Adrenal gland (tissue), 12 donors: ENCODE results near the gene PPL. TPM values are rescaled to one million over a fixed set of nuclear protein-coding genes. Genes with fewer than 3 reads are reported as not detected.
A peak's percentile ranks its signal among the peaks of the same experiment; 100 is the strongest.

Experiments used
- DNase-seq, 7 donors: peaks; one replicate each; pipeline ENCODE4 v3.0.0-alpha.2; 2019 to 2020
- H3K27ac ChIP-seq, 5 donors: fragments of 200-600 bp; sonication (generic) in 4 of 5; 1 replicate in 3 of 5; 2 replicates in 2 of 5; pipeline versions ENCODE4 v1.5.1 to v1.8.0; 2016 to 2020; ENCODE audit warnings: mild to moderate bottlenecking in 1 of 5
- H3K27me3 ChIP-seq: fragments of 200-600 bp; 2 replicates; pipeline ENCODE4 v1.8.0; 2021
- H3K36me3 ChIP-seq, 2 donors: fragments of 200-600 bp; replicated peaks in 1 of 2; 1 replicate in 1 of 2; 2 replicates in 1 of 2; pipeline versions ENCODE4 v1.5.1 to v1.8.0; 2018 to 2022
- H3K4me1 ChIP-seq, 2 donors: fragments of 200-600 bp; replicated peaks in 1 of 2; 1 replicate in 1 of 2; 2 replicates in 1 of 2; pipeline versions ENCODE4 v1.5.1 to v1.8.0; 2018 to 2021
- H3K4me3 ChIP-seq, 4 donors: fragments of 200-600 bp; sonication (generic) in 3 of 4; one replicate each; pipeline ENCODE4 v1.5.1; 2016 to 2018
- H3K9me3 ChIP-seq, 3 donors: fragments of 200-600 bp; sonication (generic) in 1 of 3; replicated peaks in 1 of 3; 1 replicate in 2 of 3; 2 replicates in 1 of 3; pipeline versions ENCODE4 v1.5.1 to v1.8.0; 2016 to 2021
- CTCF ChIP-seq, 6 experiments: fragments of 450-650 bp in 4 of 6; fragments of 200-600 bp in 2 of 6; sonication (generic) in 1 of 6; IDR thresholded peaks; 1 replicate in 5 of 6; 2 replicates in 1 of 6; pipeline versions ENCODE4 v1.5.1 to v1.8.0; 2016 to 2021; ENCODE audit warnings: antibody characterized with exemption in 6 of 6, mild to moderate bottlenecking in 2 of 6, moderate library complexity in 1 of 6
- POLR2A ChIP-seq, 2 donors: fragments of 450-650 bp; IDR thresholded peaks; one replicate each; pipeline ENCODE4 v1.6.1; 2017; ENCODE audit warnings: antibody characterized with exemption in 2 of 2, mild to moderate bottlenecking in 2 of 2, moderate library complexity in 1 of 2
- WGBS, 4 donors: extraction: QIAGEN DNeasy Blood & Tissue Kit in 2 of 4; methylation state at CpG; one replicate each; pipeline versions ENCODE4 v1.1.5 to v1.1.7; 2013 to 2017; 5-methylcytosine and 5-hydroxymethylcytosine counted together
- intact Hi-C, 2 donors: fragments of 100-400 bp; cut with DNase I; formaldehyde crosslinking; loops; one replicate each; pipeline versions ENCODE4 v1.14.1 to v1.15.0; 2022 to 2023
- polyA plus RNA-seq, 3 donors: library from polyadenylated mRNA; stranded (reverse); fragments of 200-250 nt in 2 of 3; fragments of 350-450 nt in 1 of 3; fragmentation: Illumina TruSeq in 1 of 3; extraction: RNeasy Lipid Tissue Mini Kit (QIAGEN cat#74804) in 1 of 3; gene quantifications; one replicate each; pipeline ENCODE4 v1.2.3, GENCODE V29; 2013 to 2014
- total RNA-seq, 9 donors: library from RNA; depleted of rRNA in 4 of 9; stranded (reverse); fragments of >200 nt in 4 of 9; fragments of 120-200 nt in 1 of 9; fragmentation: NEBNext Ultra II Directional in 1 of 9; extraction: Animal tissue kit (Norgen Biotek cat#: 25700) in 1 of 9; gene quantifications; one replicate each; pipeline versions ENCODE4 v1.1.0 to v1.2.4, GENCODE V29; 2013 to 2023
- donor health status: healthy with polysubstance abuse.
- donor health status: Bipolar disorder and iron deficiency.
- donor health status: DM: yes; HTN: yes; CAD: no.
- donor health status: DM: no; HTN: no; CAD: no.
- donor health status: DM: no; HTN: no; CAD: no.
- donor health status: DM: yes; HTN: yes; CAD: no.

Gene PPL
- total and polyA plus RNA-seq, 12 donors: 0.38 to 20.9 (median 14.7) TPM

GRCh38 chr16:4914528-4915225 is 22.3 kb downstream of the PPL start:
- H3K27me3 ChIP-seq: no peaks in the 10 kb centered on the region
- no peak overlapping the region for H3K4me3 ChIP-seq
- H3K9me3 ChIP-seq: no peaks in the 10 kb centered on the region
- WGBS, 4 donors: 70 to 92% (median 90%) methylated on average over 4 to 7 of the region's 7 CpGs
- H3K27ac ChIP-seq: peak overlapping the region in 2 of 5 donors; percentile 54 to 59
- DNase-seq: no peak
- H3K4me1 ChIP-seq: peaks cover 0 to 7% of the 10 kb centered on the region in 2 donors
- TF ChIP-seq CTCF (IDR thresholded peaks at IDR 0.05) (no peak), POLR2A (IDR thresholded peaks at IDR 0.05) (no peak)
- intact Hi-C loops: no loop called here
- H3K36me3 ChIP-seq: no peaks in the 10 kb centered on the region

GRCh38 chr16:4913774-4914525 is 23.0 kb downstream of the PPL start:
- H3K36me3 ChIP-seq: no peaks in the 10 kb centered on the region
- no peak overlapping the region for H3K4me3 ChIP-seq
- no peaks in the 10 kb centered on the region for H3K27me3 ChIP-seq
- H3K9me3 ChIP-seq: no peaks in the 10 kb centered on the region
- peaks cover 0 to 7% of the 10 kb centered on the region in 2 donors for H3K4me1 ChIP-seq
- WGBS, 4 donors: 91 to 94% (median 93%) methylated on average over 14 to 15 of the region's 15 CpGs
- H3K27ac ChIP-seq: no peak overlapping the region
- no peak for DNase-seq
- intact Hi-C loops: no loop called here
- TF ChIP-seq POLR2A (IDR thresholded peaks at IDR 0.05) (no peak), CTCF (IDR thresholded peaks at IDR 0.05) (no peak)

- Histone ChIP-seq H3K27ac (no peak overlapping the region), H3K27me3 (no peaks in the 10 kb centered on the region), H3K36me3 (no peaks in the 10 kb centered on the region), H3K4me3 (no peak overlapping the region), H3K4me1 (peaks cover 0 to 7% of the 10 kb centered on the region in 2 donors), H3K9me3 (no peaks in the 10 kb centered on the region)
- WGBS, 4 donors: 77 to 84% (median 80%) methylated on average over 4 to 7 of the region's 7 CpGs
- no peak for DNase-seq
- TF ChIP-seq CTCF (IDR thresholded peaks at IDR 0.05) (no peak), POLR2A (IDR thresholded peaks at IDR 0.05) (no peak)
- intact Hi-C loops: no loop called here
These were observed 23.7 kb downstream of the PPL start for GRCh38 chr16:4913130-4913773.

- H3K27ac ChIP-seq: no peak overlapping the region
- WGBS, 4 donors: 69 to 87% (median 75%) methylated on average over 6 of the region's 6 CpGs
- no peaks in the 10 kb centered on the region for H3K36me3 ChIP-seq
- intact Hi-C loops: no loop called here
- no peak for DNase-seq
- no peak for TF ChIP-seq POLR2A (IDR thresholded peaks at IDR 0.05)
- TF ChIP-seq CTCF (IDR thresholded peaks at IDR 0.05): no peak
- no peak overlapping the region for H3K4me3 ChIP-seq
- H3K27me3 ChIP-seq: no peaks in the 10 kb centered on the region
- H3K4me1 ChIP-seq: peaks cover 0 to 5% of the 10 kb centered on the region in 2 donors
- H3K9me3 ChIP-seq: no peaks in the 10 kb centered on the region
These were observed 25.0 kb downstream of the PPL start for GRCh38 chr16:4911970-4912386.
